Measurements from ENCODE around the gene PLAU. TPM values are rescaled to one million over a fixed set of nuclear protein-coding genes. Genes with fewer than 3 reads are reported as not detected.
A peak's percentile ranks its signal among the peaks of the same experiment; 100 is the strongest.

The PLAU gene
- total and polyA plus RNA-seq, 9 of the 15 experiments (the other 6 are each of a cell fraction or from before 2014, with no cell fraction given) = 2.1 to 16.9 (median 3.3) TPM

DNA sequence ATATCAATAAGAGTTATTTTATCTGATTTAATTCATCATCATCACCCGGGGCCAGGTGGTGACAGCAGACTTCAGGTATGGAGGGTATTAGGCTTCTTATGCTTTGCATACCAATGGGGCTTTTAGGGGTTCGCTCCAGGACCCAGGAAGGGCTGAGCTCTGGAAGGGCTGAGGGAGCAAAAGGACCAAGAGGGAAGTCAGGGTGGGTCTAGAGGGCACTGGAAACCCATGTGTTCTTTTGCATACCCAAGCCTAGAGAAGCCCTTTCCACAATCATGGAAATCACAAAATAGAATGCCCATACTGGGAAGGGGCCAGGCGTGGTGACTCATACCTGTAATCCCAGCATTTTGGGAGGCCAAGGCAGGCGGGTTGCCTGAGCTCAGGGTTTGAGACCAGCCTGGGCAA is 56.1 kb downstream of the PLAU start:
- ATAC-seq (no peak), DNase-seq (ENCODE audit: extremely low read depth in 1 of 4, low spot score in 3 of 4) (no peak), FAIRE-seq (no peak)
- intact Hi-C loops (cut with micrococcal nuclease) (no loop called here), in situ Hi-C loops (cut with MboI) (no loop called here)
- Histone ChIP-seq H3K4me2 (ENCODE audit: insufficient read depth, low read length) (no peak overlapping the region), H3K9me1 (ENCODE audit: control insufficient read depth, insufficient read depth, low read length) (no peaks in the 10 kb centered on the region), H3K36me3 (ENCODE audit: control insufficient read depth, insufficient read depth, low read length) (no peaks in the 10 kb centered on the region), H2AFZ (ENCODE audit: low read depth, low read length) (peak overlapping the region; percentile 92; the same call in 1 of the 2 replicates), H4K20me1 (replicated peaks; ENCODE audit: control insufficient read depth, insufficient read depth, low read length) (no peaks in the 10 kb centered on the region), H3K9me3 (replicated peaks; ENCODE audit: control insufficient read depth, insufficient read depth, low read depth, low read length) (no peaks in the 10 kb centered on the region), H3K4me3 (no peak overlapping the region), H3K27me3 (ENCODE audit: control insufficient read depth in 2 of 2, insufficient read depth in 2 of 2, low read length in 2 of 2) (no peaks in the 10 kb centered on the region), H3K79me2 (ENCODE audit: control insufficient read depth, insufficient read depth, low read length) (no peaks in the 10 kb centered on the region), H3K4me1 (replicated peaks in 1 of 2; ENCODE audit: control insufficient read depth in 2 of 2, insufficient read depth in 2 of 2, low read length in 2 of 2) (peaks cover 13 to 27% of the 10 kb centered on the region in 2 experiments; a peak in 4 of 5 replicates), H3K27ac (ENCODE audit: extremely low read depth, low read depth, low read length) (no peak overlapping the region), H3K9ac (ENCODE audit: insufficient read depth in 1 of 2, low read depth in 2 of 2, low read length in 2 of 2) (no peak overlapping the region)
- ChIA-PET CTCF (ENCODE audit: low intra/inter-chr PET ratio) (no interaction called here), POLR2A (interaction anchor here (0.6 to 2.6 kb wide), 6 partner anchors 9 to 237 kb away, joined by 3 to 10 read pairs (median 6); no protein-coding TSS in a partner anchor)
- WGBS (ENCODE audit: insufficient coverage, low coverage, missing lambda C conversion rate) = 80% methylated on average over 4 of the region's 4 CpGs
- BruUV-seq (replicated peaks) = no TSS peak
- TF ChIP-seq CEBPG (CRISPR knock-in tag; IDR thresholded peaks at IDR 0.05) (no peak), CEBPG (tag; conservative IDR thresholded peaks at IDR 0.05 in 1 of 2, IDR thresholded peaks at IDR 0.05 in 1 of 2) (no peak), NR2C2 (CRISPR knock-in tag; IDR thresholded peaks at IDR 0.05) (no peak), NR2C2 (tag; IDR thresholded peaks at IDR 0.05) (no peak), SIRT6 (IDR thresholded peaks at IDR 0.05; ENCODE audit: low read depth, low read length) (no peak), HEY1 (CRISPR knock-in tag; IDR thresholded peaks at IDR 0.05; ENCODE audit: borderline replicate concordance) (no peak)
- TF ChIP-seq, protein P1, sequence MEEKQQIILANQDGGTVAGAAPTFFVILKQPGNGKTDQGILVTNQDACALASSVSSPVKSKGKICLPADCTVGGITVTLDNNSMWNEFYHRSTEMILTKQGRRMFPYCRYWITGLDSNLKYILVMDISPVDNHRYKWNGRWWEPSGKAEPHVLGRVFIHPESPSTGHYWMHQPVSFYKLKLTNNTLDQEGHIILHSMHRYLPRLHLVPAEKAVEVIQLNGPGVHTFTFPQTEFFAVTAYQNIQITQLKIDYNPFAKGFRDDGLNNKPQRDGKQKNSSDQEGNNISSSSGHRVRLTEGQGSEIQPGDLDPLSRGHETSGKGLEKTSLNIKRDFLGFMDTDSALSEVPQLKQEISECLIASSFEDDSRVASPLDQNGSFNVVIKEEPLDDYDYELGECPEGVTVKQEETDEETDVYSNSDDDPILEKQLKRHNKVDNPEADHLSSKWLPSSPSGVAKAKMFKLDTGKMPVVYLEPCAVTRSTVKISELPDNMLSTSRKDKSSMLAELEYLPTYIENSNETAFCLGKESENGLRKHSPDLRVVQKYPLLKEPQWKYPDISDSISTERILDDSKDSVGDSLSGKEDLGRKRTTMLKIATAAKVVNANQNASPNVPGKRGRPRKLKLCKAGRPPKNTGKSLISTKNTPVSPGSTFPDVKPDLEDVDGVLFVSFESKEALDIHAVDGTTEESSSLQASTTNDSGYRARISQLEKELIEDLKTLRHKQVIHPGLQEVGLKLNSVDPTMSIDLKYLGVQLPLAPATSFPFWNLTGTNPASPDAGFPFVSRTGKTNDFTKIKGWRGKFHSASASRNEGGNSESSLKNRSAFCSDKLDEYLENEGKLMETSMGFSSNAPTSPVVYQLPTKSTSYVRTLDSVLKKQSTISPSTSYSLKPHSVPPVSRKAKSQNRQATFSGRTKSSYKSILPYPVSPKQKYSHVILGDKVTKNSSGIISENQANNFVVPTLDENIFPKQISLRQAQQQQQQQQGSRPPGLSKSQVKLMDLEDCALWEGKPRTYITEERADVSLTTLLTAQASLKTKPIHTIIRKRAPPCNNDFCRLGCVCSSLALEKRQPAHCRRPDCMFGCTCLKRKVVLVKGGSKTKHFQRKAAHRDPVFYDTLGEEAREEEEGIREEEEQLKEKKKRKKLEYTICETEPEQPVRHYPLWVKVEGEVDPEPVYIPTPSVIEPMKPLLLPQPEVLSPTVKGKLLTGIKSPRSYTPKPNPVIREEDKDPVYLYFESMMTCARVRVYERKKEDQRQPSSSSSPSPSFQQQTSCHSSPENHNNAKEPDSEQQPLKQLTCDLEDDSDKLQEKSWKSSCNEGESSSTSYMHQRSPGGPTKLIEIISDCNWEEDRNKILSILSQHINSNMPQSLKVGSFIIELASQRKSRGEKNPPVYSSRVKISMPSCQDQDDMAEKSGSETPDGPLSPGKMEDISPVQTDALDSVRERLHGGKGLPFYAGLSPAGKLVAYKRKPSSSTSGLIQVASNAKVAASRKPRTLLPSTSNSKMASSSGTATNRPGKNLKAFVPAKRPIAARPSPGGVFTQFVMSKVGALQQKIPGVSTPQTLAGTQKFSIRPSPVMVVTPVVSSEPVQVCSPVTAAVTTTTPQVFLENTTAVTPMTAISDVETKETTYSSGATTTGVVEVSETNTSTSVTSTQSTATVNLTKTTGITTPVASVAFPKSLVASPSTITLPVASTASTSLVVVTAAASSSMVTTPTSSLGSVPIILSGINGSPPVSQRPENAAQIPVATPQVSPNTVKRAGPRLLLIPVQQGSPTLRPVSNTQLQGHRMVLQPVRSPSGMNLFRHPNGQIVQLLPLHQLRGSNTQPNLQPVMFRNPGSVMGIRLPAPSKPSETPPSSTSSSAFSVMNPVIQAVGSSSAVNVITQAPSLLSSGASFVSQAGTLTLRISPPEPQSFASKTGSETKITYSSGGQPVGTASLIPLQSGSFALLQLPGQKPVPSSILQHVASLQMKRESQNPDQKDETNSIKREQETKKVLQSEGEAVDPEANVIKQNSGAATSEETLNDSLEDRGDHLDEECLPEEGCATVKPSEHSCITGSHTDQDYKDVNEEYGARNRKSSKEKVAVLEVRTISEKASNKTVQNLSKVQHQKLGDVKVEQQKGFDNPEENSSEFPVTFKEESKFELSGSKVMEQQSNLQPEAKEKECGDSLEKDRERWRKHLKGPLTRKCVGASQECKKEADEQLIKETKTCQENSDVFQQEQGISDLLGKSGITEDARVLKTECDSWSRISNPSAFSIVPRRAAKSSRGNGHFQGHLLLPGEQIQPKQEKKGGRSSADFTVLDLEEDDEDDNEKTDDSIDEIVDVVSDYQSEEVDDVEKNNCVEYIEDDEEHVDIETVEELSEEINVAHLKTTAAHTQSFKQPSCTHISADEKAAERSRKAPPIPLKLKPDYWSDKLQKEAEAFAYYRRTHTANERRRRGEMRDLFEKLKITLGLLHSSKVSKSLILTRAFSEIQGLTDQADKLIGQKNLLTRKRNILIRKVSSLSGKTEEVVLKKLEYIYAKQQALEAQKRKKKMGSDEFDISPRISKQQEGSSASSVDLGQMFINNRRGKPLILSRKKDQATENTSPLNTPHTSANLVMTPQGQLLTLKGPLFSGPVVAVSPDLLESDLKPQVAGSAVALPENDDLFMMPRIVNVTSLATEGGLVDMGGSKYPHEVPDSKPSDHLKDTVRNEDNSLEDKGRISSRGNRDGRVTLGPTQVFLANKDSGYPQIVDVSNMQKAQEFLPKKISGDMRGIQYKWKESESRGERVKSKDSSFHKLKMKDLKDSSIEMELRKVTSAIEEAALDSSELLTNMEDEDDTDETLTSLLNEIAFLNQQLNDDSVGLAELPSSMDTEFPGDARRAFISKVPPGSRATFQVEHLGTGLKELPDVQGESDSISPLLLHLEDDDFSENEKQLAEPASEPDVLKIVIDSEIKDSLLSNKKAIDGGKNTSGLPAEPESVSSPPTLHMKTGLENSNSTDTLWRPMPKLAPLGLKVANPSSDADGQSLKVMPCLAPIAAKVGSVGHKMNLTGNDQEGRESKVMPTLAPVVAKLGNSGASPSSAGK (IDR thresholded peaks at IDR 0.05) = no peak
- TF ChIP-seq, protein P2, sequence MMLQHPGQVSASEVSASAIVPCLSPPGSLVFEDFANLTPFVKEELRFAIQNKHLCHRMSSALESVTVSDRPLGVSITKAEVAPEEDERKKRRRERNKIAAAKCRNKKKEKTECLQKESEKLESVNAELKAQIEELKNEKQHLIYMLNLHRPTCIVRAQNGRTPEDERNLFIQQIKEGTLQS (IDR thresholded peaks at IDR 0.05) = peak; percentile 56
- TF ChIP-seq, protein P2 (CRISPR knock-in tag; conservative IDR thresholded peaks at IDR 0.05) = no peak
- TF ChIP-seq, protein P3, sequence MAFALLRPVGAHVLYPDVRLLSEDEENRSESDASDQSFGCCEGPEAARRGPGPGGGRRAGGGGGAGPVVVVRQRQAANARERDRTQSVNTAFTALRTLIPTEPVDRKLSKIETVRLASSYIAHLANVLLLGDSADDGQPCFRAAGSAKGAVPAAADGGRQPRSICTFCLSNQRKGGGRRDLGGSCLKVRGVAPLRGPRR (CRISPR knock-in tag; IDR thresholded peaks at IDR 0.05) = no peak

Measured in K562 (cell line).